Chondrocyte (in vitro differentiated cells): ENCODE data around the gene CACNG6. TPM values are rescaled to one million over a fixed set of nuclear protein-coding genes. Genes with fewer than 3 reads are reported as not detected.

ENCODE experiments used
- DNase-seq: peaks from one replicate; pipeline ENCODE4 v3.0.0; 2021; ENCODE audit warnings: mixed read lengths, low spot score
- H3K27ac Mint-ChIP-seq: one replicate; pipeline ENCODE4 v1.8.0; 2021; ENCODE audit warnings: mild to moderate bottlenecking, moderate library complexity, mixed read lengths; ENCODE audit not compliant: unreplicated experiment
- H3K27me3 Mint-ChIP-seq: 2 replicates; pipeline ENCODE4 v1.8.0; 2021; ENCODE audit warnings: low read depth, mixed read lengths
- H3K36me3 Mint-ChIP-seq: 2 replicates; pipeline ENCODE4 v1.8.0; 2021; ENCODE audit warnings: low read depth, mixed read lengths
- H3K4me1 Mint-ChIP-seq: 2 replicates; pipeline ENCODE4 v1.8.0; 2021; ENCODE audit warnings: low read depth, mild to moderate bottlenecking, mixed read lengths
- H3K4me3 Mint-ChIP-seq: one replicate; pipeline ENCODE4 v1.8.0; 2021; ENCODE audit warnings: mild to moderate bottlenecking, moderate library complexity, mixed read lengths; ENCODE audit not compliant: unreplicated experiment
- H3K9me3 Mint-ChIP-seq: 2 replicates; pipeline ENCODE4 v1.8.0; 2021; ENCODE audit warnings: low read depth, mixed read lengths
- CTCF ChIP-seq: fragments of 200-600 bp; sonication (generic); IDR thresholded peaks from 2 replicates; pipeline ENCODE4 v1.5.0; 2021; ENCODE audit warnings: antibody characterized with exemption, mild to moderate bottlenecking, moderate library complexity
- total RNA-seq: library from RNA; stranded (reverse); gene quantifications from 3 replicates; pipeline ENCODE4 v1.2.1, GENCODE V29; 2021

The CACNG6 gene
- total RNA-seq, 1 donor from 2014 or later, result not detected

- no peaks in the 10 kb centered on the region for H3K9me3 Mint-ChIP-seq
- H3K4me3 Mint-ChIP-seq, result no peak overlapping the region
- H3K36me3 Mint-ChIP-seq, result peaks cover 7% of the 10 kb centered on the region
- no peak overlapping the region for H3K27ac Mint-ChIP-seq
- TF ChIP-seq CTCF, result no peak
- no peak for DNase-seq
- H3K4me1 Mint-ChIP-seq, result no peaks in the 10 kb centered on the region
- H3K27me3 Mint-ChIP-seq, result peaks cover 68% of the 10 kb centered on the region
Observed at GRCh38 chr19:53960886-53961285, 30.6 kb upstream of the CACNG6 start.

GRCh38 chr19:53961523-53962356 lies 29.7 kb upstream of the CACNG6 start:
- TF ChIP-seq CTCF, result no peak
- Mint-ChIP-seq H3K4me3 (no peak overlapping the region), H3K27me3 (peaks cover 69% of the 10 kb centered on the region), H3K9me3 (no peaks in the 10 kb centered on the region), H3K27ac (no peak overlapping the region), H3K36me3 (peaks cover 7% of the 10 kb centered on the region), H3K4me1 (no peaks in the 10 kb centered on the region)
- no peak for DNase-seq

- H3K27ac Mint-ChIP-seq, result no peak within 1 kb of the TSS
- peaks cover 58% of the 10 kb centered on the region for H3K27me3 Mint-ChIP-seq
- H3K36me3 Mint-ChIP-seq, result peaks cover 7% of the 10 kb centered on the region
- H3K9me3 Mint-ChIP-seq, result no peaks in the 10 kb centered on the region
- no peaks in the 10 kb centered on the region for H3K4me1 Mint-ChIP-seq
- no peak for TF ChIP-seq CTCF
- no peak within 1 kb of the TSS for H3K4me3 Mint-ChIP-seq
- DNase-seq, result no peak
Observed at GRCh38 chr19:53962887-53963431, 28.5 kb upstream of the CACNG6 start, which contains the start of gene CACNG8. Gene CACNG8, plus strand, starts transcription at chr19:53962937.

GRCh38 chr19:53965091-53965490 lies 26.3 kb upstream of the CACNG6 start:
- Mint-ChIP-seq H3K36me3 (peaks cover 6% of the 10 kb centered on the region), H3K4me1 (no peaks in the 10 kb centered on the region), H3K27ac (no peak overlapping the region), H3K4me3 (no peak overlapping the region), H3K9me3 (no peaks in the 10 kb centered on the region), H3K27me3 (peaks cover 46% of the 10 kb centered on the region)
- no peak for DNase-seq
- TF ChIP-seq CTCF, result no peak

GRCh38 chr19:53966931-53967330 lies 24.5 kb upstream of the CACNG6 start:
- DNase-seq, result no peak

More at GRCh38 chr19:53966931-53967330, 24.5 kb upstream of the CACNG6 start:
- Mint-ChIP-seq H3K4me1 (no peaks in the 10 kb centered on the region), H3K36me3 (peaks cover 6% of the 10 kb centered on the region), H3K4me3 (no peak overlapping the region), H3K27ac (no peak overlapping the region), H3K9me3 (no peaks in the 10 kb centered on the region), H3K27me3 (peaks cover 30% of the 10 kb centered on the region)
- no peak for TF ChIP-seq CTCF
